ENCODE results near the gene CFP.

Gene CFP

DNA sequence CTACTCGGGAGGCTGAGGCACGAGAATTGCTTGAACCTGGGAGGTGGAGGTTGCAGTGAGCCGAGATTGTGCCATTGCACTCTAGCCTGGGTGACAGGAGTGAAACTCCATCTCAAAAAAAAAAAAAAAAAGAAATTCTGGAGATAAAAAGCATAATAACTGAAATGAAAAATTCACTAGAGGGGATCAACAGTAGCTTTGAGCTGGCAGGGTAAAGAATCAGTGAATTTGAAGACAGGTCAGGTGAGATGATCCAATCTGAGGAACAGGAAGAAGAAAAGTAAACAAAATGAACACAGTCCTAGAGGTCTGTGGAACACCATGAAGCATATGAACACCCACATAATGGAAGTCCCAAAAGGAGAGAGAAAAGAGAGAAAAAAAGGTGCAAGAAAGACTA is 32.5 kb downstream of the CFP start:
- no peak for DNase-seq

DNA sequence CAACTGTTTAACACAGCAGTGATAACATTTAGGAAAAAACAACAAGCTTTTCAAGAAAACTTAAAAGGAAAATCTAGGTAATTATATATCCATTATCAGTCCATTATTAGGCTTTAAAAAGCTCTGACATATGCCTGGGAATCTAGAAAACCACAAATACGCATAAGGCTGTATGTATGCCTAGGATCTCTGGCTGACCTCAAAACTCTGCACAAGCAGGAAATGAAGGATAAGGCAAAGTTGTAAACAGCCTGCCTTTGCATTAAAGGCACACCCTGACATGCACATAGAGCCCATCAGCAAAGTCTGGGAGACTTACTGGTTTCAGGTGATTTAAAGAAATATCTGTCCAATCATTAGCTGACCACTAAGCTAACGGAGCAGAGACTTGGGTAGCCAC is 33.5 kb downstream of the CFP start:
- DNase-seq = no peak

DNA sequence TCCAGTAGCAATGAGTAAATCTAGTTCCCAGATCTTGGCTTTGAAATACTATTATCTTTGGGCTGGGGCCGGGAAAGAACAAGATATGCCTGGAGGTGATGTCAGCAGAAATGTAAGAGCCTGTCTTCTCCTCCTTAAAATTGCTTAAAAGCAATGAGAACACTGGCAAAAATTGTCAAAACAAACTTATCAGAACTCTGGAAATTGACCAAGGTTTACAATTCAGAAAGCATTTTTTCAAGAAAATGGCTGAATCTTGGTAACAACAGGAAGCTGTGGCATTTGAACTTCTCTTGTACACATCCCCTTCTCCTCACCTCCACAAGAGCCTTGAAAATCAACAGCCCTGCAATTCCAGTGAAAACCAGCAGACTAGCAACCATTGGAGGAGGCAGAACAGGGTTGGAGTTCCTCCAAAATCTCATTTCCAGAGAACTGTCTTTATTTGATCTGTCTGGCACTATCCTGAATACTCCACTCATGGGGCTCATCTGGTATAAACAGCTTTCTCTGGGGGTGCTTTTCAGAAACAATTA is 33.9 kb downstream of the CFP start:
- no peak for DNase-seq

DNA sequence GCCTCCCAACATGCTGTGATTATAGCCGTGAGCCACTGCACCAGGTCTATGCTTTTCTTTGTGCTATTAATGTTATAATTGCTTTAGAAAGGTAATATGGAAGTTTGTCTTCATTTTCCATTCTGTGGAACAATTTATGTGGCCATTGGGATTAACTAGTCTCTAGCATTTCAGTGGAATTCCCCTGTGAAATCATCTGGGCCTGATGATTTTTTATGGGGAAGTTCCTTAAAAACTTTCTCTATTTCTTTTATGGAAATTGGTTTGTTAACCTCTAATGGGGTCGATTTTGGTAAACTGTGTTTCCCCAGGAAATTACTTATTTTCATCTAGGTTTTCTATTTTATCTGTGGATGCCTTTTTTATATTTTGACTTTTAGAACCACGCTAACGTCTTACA is 36.2 kb downstream of the CFP start:
- DNase-seq = no peak

DNA sequence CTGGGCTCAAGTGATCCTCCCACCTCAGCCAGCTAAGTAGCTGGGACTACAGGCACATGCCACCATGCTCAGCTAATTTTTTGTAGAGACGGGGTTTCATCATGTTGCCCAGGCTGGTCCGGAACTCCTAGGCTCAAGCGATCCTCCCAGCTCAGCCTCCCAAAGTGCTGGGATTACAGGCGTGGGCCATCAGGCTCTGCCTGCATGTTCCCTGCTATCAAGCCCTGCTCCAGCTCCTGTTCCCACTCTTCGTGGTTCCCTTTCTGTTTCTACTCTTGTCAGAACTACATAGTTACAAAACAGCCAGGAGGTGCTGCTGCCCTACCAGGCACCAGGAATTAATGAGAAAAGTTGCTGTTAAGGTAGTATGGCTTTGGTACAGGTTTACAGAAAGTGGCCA is 38.7 kb downstream of the CFP start:
- no peak for DNase-seq

DNA sequence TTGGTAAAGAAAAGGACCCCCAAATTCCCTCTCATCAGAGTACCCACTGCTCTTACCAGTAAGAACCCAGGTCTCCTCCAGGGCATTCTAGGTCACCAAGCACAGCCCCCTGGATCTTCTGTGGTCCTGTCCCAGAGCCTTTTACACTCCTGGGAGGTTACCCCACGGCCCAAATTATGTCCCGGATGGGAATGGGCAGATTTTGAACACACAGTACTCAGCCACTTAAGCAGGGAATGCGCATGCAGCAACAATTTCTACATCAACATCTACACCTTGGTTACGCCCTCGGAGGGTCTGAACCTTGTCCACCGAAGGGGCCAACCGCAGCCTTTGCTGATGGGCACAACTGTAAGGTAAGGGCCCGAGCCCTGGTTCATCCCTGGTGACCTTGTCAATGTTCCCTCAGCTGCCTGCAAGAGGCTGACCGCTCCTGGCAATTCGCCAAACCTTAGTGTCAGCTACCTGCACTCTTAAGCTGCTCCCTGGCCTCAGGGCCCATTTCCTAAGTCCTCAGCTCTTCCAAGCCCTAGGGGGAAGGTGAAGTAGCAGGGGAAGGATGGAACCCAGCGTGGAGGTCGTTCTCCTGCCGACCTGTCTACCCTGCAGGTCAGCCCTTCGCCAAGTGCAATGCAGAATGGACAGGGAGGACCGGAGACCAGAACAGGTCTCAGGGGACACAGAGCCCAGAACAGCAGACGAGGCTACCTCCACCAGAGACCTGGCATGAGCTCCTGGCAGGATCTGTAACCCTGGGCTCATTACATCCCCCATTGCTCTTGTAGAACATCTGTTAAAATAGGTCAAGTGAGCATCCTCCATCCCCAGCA is 41.6 kb downstream of the CFP start:
- DNase-seq = no peak

DNA sequence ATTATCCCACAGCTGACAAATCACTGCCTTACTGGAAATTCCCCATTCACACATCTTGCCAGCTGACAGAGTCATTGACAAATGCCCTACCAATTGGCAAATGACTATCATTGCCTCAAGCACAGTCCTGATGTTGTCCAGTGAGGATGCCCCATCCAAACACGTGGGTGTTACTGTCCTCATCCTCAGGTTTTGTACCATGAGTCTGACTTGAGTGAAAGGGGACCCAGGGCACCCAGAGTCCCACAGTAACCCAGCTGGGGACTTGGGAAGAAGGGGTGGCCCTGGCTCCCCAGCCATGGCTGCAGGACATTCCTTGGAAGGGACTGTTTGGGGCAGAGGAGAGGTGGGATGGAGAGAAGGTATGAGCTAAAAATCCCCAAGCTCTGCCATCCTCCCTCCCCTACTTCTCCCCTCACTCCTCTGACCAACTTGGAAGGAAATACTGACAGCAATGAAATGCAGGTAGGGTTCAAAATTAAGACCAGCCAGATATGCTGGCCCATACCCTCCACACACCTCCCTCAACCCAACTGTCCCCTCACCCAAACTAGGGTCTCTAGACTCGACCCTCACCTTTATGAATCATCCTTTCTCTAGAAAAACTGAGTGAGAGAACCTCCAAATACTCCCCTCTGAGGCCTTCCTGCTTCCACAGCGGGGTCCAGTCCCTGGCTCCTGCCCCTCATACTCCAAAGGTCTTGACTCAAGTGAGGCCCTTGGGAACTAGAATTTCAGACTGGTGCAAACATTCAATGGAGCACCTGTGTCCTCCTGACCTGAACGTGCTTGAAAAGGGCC is 42.4 kb downstream of the CFP start:
- no peak for DNase-seq

DNA sequence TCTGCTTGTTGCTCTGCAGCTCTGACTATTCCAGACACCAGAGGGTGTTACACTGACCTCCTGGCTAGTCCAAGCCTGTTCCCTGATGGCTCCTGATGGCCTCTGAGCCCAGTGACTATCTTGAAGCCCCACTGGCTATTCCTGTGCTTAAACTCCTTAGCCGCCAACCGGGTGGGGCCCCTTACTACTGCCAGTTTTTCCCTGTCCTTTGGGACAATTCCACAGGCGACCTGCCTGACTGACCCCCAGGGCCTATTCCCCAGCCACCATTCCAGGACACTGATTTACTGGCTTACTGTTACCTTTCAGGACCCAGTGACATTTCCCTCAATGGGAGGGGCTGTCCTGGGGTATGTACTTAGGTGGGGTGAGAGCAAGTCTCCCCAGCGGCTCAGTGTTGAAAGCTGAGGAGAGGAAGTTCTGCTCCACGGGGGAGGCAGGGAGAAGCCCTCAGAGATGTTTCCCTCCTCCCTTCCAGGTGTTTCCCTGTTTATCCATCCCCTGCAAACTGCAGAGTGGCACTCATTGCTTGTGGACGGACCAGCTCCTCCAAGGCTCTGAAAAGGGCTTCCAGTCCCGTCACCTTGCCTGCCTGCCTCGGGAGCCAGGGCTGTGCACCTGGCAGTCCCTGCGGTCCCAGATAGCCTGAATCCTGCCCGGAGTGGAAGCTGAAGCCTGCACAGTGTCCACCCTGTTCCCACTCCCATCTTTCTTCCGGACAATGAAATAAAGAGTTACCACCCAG is 43.5 kb downstream of the CFP start:
- no peak for DNase-seq

DNA sequence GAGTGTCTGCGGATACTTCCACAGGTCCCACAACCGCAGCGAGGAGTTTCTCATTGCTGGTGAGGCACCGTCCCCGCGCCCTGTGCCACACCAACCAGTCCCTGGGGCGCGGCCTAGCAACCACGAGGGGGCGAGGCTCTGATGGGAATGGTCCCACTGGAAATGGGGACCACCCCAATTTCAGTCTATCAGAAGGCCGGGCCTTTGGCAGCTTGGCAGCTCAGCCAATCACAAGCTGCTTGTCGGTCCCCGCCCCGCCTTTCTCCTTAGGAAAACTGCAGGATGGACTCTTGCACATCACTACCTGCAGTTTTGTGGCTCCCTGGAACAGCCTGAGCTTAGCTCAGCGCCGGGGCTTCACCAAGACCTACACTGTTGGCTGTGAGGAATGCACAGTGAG is 44.5 kb downstream of the CFP start:
- DNase-seq = no peak

DNA sequence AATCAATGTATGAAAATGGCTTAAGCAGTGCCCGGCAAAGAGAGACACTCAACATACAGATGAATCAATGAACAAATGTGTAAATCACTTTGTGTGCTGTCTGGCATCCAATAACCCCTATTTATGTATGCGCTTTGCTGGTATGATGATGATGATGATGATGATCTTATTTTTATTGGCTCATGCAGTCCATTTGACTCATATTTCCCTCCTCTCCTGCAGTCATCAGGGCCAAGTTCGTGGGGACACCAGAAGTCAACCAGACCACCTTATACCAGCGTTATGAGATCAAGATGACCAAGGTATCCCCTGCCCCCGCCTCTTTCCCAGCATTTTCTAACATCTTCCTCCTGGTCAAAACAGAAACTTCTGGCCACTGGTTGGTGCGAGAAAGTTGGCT is 45.0 kb downstream of the CFP start:
- no peak for DNase-seq

DNA sequence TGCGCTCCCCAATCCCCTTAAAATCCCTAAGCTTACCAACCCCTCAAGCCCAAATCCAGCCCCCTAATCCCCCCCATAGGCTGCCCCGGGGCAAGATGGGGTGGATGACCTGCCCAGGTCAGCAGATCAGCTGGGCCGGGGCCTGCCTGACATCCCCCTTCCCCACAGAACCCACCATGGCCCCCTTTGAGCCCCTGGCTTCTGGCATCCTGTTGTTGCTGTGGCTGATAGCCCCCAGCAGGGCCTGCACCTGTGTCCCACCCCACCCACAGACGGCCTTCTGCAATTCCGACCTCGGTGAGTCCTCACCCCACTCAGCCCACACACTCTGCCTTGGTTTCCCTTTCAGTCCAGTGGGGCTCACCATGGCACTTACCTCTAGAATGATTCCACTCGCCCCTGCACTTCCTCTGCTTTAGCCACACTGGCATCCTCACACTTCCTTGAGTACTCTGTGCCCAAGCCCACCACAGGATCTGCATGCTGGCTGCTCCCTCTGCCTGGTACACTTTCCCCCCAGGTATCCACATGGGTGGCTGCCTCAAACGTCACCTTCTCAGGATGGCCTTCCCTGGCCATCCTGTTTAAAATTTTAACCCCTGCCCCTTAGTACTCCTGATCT is 46.4 kb downstream of the CFP start:
- no peak for DNase-seq

DNA sequence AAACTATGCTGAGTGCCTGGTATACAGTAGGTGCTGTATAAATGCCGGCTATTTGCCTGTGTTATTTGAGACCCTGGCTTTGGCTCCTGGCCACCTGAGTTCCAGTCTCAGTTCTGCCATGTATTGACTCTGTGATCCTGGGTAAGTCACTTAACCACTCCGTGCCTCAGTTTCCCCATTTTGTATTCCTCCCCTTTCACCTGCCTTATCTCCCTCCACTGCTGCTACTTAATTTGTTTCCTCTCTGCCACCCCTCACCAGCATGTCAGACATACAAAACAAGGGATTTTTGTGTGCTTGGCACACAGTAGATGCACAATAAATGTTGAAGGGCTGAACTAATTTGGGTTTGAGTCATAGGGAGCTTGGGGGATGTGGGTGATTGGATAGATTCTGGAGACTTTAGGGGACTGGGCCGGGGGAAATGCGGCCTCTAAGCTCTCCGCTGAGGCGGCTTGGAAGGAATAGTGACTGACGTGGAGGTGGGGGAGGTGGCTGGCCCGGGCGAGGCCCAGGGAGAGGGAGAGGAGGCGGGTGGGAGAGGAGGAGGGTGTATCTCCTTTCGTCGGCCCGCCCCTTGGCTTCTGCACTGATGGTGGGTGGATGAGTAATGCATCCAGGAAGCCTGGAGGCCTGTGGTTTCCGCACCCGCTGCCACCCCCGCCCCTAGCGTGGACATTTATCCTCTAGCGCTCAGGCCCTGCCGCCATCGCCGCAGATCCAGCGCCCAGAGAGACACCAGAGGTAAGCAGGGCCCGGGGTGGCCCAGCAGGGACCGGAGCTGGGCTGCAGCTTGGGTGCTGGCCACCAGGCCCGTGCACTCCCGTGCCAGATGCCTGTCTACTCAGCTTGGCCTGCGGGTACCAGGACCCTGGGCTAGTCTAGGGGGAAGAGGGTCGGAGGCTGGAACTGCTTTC is 47.7 kb downstream of the CFP start, which contains the start of gene TIMP1:
TIMP1 (plus strand) TSS at position 706 of the 917 bp plus-strand sequence. CDS start 980 bp downstream, outside the sequence.
- peak; percentile 76 for DNase-seq

DNA sequence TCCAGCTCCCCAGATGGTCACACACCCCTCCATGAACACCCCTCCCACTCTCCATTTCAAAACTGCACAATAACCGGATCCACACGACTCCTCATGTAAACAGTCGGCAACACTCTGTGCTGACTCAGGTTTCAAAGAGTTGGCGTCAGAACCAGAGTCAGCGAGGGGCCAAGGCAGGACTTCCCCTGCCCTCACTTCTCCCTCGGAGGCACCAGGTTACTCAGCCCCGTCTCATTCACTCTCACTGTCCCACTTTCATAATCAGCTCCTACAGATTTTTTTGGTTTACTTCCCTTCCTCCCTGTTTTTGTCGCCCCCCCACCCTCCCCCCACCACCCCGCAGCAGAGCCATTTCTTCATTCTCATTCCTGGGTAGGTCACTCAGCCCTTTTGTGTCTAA is 50.2 kb downstream of the CFP start:
- no peak for DNase-seq

DNA sequence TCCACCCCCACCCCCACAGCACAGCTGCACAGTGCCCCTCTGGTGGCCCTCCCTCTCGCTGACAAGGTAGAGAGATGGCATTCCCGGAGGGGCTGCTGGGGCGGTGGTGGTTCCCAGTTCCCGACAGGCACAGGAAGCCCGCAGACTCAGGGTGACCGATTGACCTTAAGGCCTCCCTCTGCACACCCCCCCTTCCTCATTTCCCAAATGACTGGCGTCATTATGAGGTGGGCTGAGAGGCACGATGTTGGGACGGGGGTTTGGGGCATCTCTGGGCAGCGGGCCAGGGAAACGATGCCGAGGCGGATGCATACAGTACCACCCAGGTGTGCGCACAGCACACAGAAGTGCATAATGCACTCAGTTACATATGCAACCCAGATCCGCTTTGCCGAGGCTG is 51.0 kb downstream of the CFP start:
- no peak for DNase-seq

DNA sequence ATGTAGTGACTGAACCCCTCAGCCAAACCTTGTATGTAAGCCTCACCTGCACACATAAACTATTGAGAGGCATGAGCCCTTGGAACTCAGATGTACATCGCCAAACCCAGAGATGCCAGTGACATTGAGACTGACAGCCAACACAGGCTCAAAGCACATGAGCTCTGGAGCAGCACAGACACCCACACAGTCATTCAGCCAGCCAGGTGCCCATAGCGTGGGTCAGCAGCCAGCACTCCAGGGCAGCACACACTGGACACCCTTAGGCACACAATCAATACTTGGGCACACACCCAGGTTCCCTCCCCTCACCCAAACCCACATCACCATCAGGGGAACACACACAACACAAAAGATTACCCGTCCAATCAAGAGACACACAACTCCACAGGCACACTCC is 51.8 kb downstream of the CFP start:
- DNase-seq = no peak

DNA sequence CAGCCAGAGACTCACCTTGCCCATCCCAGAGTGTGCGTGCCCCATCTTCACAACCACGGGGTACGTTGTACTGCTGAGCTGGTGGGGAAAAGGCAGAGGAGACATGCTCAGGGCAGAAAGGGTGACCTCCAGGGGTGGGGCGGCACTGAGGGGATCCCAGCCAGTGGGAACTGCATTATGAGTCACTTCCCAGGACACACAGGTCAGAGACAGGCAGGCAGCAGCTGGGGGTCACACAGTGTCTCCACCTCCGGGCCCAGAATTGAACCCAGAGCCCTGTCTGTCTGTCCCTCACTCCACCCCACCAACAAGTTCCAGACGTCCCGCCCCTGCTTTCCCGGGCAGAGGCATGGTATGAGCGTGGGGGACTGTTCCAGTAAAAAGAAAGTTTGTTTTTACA is 52.3 kb downstream of the CFP start:
- no peak for DNase-seq

DNA sequence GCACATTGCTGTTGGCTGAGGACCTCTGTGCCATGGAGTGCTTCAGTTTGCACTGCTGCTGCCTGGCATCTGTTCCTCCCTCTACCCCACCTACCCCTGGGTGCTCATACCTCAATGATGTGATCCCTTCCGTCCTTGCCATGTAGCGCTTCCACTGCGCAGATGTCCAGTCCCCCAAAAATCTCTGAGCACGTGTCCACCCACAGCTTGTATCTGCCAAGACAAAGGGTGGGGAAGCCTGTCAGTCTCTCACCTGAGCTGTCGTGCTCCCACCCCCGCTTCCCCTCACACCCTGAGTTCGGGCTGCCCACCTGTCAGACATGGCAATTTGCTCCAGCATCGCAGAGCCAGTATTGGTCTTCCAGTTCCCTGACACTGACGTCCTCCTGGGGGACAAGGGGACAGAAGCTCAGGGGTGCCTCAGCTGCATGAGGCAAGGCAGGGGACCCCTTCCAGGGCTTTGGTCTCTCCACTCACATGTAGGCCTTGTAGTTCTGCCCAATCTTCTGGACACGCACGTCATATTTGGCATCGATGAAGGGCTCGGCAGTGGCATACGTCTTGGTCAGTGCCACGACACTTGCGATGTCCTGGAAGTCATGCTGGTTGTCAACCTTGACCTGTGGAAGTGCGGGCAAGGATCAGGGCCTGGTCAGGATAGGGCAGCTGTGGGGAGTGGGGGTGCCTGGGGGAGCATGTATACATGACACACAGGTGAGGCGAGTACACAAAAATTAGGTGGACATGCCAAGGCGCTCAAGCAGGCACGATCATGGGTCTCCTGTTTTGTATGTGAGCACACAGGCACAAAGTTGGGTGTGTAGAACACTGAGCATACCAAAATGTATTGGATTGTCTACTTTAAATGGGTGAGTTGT is 53.5 kb downstream of the CFP start:
- DNase-seq = no peak

DNA sequence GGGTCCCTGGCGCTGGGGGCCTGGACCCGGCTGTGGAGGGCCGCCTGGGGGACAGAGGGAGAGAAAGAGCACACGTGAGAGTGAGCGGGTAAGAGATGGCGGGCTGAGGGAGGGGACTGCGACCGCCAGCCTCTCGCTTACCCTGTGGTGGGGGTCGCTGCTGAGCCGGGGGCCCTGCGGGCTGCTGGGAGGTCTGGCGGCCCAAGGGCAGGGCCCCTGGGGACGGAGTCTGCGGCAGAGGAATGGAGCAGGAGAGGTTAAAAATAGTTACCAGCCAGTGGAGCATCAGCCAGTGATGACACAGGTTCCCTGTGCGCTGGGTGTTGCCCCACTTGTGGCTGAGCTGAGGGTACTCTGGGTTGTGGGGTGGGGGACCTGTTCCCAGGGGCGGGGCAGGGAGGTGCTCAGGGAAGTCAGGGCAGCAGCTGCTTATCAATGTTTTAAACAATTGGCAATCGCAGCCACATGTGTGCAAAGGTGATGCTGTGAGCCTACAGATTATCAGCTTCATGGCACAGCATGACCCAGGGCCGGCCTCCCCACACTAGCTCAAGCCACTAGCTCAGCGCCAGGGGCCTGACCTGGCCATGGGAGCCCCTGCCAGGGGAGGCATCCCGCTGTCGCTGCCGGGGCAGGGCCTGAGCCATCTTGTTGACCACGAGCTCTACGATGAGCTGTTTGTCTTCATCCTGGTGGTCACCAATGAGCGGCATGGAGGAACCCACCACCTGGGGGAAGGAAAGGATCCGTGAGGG is 55.0 kb downstream of the CFP start:
- DNase-seq = no peak

DNA sequence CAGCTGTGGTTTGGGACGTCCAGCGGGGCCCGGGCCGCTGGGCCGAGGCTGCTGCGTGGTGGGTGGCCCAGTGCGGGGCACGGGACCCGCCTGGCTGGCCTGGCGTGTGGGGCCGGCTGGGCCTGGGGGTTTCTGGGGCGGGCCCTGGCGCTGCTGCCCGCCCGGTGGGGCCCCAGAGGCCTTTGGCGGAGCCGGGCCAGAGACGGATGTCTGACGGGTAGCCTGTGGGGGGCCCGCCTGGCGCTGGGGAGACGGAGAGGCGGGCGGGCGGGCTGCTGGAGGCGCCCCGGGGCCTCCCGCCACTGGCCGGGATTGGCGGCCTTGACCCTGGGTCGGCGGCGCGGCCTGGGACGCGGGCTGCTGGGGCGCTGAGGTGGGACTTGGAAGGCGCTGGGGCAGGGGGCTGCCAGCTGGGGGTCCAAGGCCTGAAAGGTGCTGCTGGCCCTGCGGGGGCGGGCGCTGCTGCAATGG is 55.6 kb downstream of the CFP start:
- no peak for DNase-seq
